Heart left ventricle (tissue), 13 donors: ENCODE data around the gene GDPD3.

ENCODE experiments used
- POLR2A ChIP-seq, 2 donors: fragments of 450-650 bp; IDR thresholded peaks; one replicate each; pipeline ENCODE4 v1.6.1; 2017; ENCODE audit warnings: antibody characterized with exemption in 2 of 2, mild to moderate bottlenecking in 2 of 2, moderate library complexity in 2 of 2
- TF ChIP-seq, protein P1 (sequence below), 12 donors: fragments of 200-600 bp; sonication (generic) in 4 of 12; IDR thresholded peaks; one replicate each; pipeline versions ENCODE4 v1.5.0 to v1.8.0; 2018 to 2022; ENCODE audit warnings: antibody characterized with exemption in 12 of 12, mild to moderate bottlenecking in 5 of 12
- donor health status: ischemic (EF 13 %, LVEDD 7.1; RV severe dilation, severe dysfunction).
- donor health status: DM: no; HTN: yes; CAD: no.
- donor health status: DM: no; HTN: no; CAD: no.
- donor health status: ischemic (EF 25% LVEDD 6.9; RV normal size, moderate dysfunction).
- donor health status: ischemic (EF 25% LVEDD 5.7; RV mildly dilated, moderate dysfunction).
- donor health status: ischemic (EF 35%, LVEDD 5.7; RV mildly dilated, moderate dysfunction).
- donor health status: nonischemic (EF 11% LVEDD 7.7; RV severe dilation, severe dysfunction).
- donor health status: DM: yes; HTN: yes; CAD: no.
- donor health status: PGD.
- donor health status: ischemic (EF 29% LVEDD 5.4; RV normal size, mild dysfunction).
- donor health status: nonischemic (EF 23%, LVEDD 6.1; RV moderate dilation, normal function).

DNA sequence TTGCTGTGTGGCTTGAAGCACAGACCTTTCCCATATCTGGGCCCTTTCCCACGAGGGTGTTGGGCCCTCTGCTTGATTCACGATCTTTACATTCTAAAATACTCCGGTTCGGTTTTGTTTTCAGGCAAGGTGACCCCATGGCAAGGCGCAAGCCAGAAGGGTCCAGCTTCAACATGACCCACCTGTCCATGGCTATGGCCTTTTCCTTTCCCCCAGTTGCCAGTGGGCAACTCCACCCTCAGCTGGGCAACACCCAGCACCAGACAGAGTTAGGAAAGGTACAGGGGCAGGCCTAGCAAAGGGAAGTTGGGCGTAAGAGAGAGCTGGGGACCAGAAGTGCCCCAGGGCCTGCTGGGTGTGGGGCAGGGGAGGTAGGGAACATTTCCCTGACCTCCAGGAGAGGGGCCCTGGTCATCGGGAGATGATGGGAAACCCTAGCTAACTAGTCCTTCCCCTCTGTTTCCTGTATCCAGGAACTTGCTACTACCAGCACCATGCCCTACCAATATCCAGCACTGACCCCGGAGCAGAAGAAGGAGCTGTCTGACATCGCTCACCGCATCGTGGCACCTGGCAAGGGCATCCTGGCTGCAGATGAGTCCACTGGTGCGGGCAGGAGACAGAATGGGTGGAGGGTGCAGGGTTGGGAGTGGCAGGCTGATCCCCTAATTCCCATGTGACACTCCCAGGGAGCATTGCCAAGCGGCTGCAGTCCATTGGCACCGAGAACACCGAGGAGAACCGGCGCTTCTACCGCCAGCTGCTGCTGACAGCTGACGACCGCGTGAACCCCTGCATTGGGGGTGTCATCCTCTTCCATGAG, 46.4 kb downstream of the GDPD3 start:
- no peak for TF ChIP-seq POLR2A (IDR thresholded peaks at IDR 0.05)
- TF ChIP-seq, protein P1, sequence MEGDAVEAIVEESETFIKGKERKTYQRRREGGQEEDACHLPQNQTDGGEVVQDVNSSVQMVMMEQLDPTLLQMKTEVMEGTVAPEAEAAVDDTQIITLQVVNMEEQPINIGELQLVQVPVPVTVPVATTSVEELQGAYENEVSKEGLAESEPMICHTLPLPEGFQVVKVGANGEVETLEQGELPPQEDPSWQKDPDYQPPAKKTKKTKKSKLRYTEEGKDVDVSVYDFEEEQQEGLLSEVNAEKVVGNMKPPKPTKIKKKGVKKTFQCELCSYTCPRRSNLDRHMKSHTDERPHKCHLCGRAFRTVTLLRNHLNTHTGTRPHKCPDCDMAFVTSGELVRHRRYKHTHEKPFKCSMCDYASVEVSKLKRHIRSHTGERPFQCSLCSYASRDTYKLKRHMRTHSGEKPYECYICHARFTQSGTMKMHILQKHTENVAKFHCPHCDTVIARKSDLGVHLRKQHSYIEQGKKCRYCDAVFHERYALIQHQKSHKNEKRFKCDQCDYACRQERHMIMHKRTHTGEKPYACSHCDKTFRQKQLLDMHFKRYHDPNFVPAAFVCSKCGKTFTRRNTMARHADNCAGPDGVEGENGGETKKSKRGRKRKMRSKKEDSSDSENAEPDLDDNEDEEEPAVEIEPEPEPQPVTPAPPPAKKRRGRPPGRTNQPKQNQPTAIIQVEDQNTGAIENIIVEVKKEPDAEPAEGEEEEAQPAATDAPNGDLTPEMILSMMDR (IDR thresholded peaks at IDR 0.05): no peak
